Stomach (tissue), 9 donors: ENCODE results near the gene ARHGAP24. TPM values are rescaled to one million over a fixed set of nuclear protein-coding genes. Genes with fewer than 3 reads are reported as not detected.

ENCODE experiments used
- DNase-seq, 2 donors: peaks; one replicate each; pipeline versions ENCODE4 v3.0.0 to v3.0.0-alpha.2; 2013 to 2019
- H3K27ac ChIP-seq, 5 donors: fragments of 200-600 bp in 4 of 5; sonication (generic) in 4 of 5; one replicate each; pipeline ENCODE4 v1.5.1; 2013 to 2019; ENCODE audit warnings: mild to moderate bottlenecking in 1 of 5, moderate library complexity in 1 of 5
- H3K27me3 ChIP-seq, 3 donors: fragments of 200-600 bp; sonication (generic); one replicate each; pipeline ENCODE4 v1.5.1; 2017 to 2019; ENCODE audit warnings: mixed run types in 1 of 3
- H3K36me3 ChIP-seq, 4 donors: fragments of 200-600 bp; sonication (generic); 1 replicate in 3 of 4; 2 replicates in 1 of 4; pipeline ENCODE4 v1.5.1; 2016 to 2019
- H3K4me1 ChIP-seq, 4 donors: fragments of 200-600 bp; sonication (generic); one replicate each; pipeline ENCODE4 v1.5.1; 2016 to 2019
- H3K4me3 ChIP-seq, 4 donors: fragments of 200-600 bp; sonication (generic) in 3 of 4; one replicate each; pipeline ENCODE4 v1.5.1; 2016 to 2019; ENCODE audit warnings: mild to moderate bottlenecking in 1 of 4
- H3K9me3 ChIP-seq, 4 donors: fragments of 200-600 bp; sonication (generic); one replicate each; pipeline ENCODE4 v1.5.1; 2016 to 2019
- CTCF ChIP-seq, 7 experiments: fragments of 450-650 bp in 4 of 7; fragments of 200-600 bp in 3 of 7; sonication (generic) in 3 of 7; IDR thresholded peaks; one replicate each; pipeline ENCODE4 v1.5.1; 2016 to 2019; ENCODE audit warnings: antibody characterized with exemption in 7 of 7, control low read depth in 2 of 7, mild to moderate bottlenecking in 1 of 7
- EP300 ChIP-seq: sonication (generic); formaldehyde crosslinking; IDR thresholded peaks from one replicate; pipeline ENCODE4 v1.6.1; 2017; ENCODE audit warnings: antibody characterized with exemption
- POLR2A ChIP-seq, 4 donors: fragments of 450-650 bp; IDR thresholded peaks; one replicate each; pipeline ENCODE4 v1.6.1; 2016; ENCODE audit warnings: antibody characterized with exemption in 4 of 4, control low read depth in 2 of 4, mild to moderate bottlenecking in 1 of 4, moderate library complexity in 1 of 4
- POLR2AphosphoS5 ChIP-seq, 3 donors: sonication (generic); formaldehyde crosslinking; IDR thresholded peaks; one replicate each; pipeline ENCODE4 v1.6.1; 2016; ENCODE audit warnings: antibody characterized with exemption in 3 of 3
- WGBS, 5 donors: extraction: QIAGEN DNeasy Blood & Tissue Kit in 3 of 5; methylation state at CpG; one replicate each; pipeline versions ENCODE4 v1.1.5 to v1.1.7; 2013 to 2018; 5-methylcytosine and 5-hydroxymethylcytosine counted together
- intact Hi-C: fragments of 100-400 bp; cut with DNase I; formaldehyde crosslinking; loops from one replicate; pipeline ENCODE4 v1.15.1; 2023; ENCODE audit warnings: low total_unique reads
- polyA plus RNA-seq, 3 donors: library from polyadenylated mRNA; stranded (reverse); fragments of 200-250 nt; gene quantifications; one replicate each; pipeline ENCODE4 v1.2.3, GENCODE V29; 2013
- total RNA-seq, 5 donors: library from RNA; depleted of rRNA; stranded (reverse); fragments of >200 nt; gene quantifications; one replicate each; pipeline versions ENCODE4 v1.1.0 to v1.2.3, GENCODE V29; 2014 to 2016
- donor health status: healthy with polysubstance abuse.
- donor health status: Bipolar disorder and iron deficiency.
- donor health status: healthy.

Gene ARHGAP24
- total and polyA plus RNA-seq, 8 donors = 6.4 to 152 (median 33.5) TPM

- Histone ChIP-seq H3K4me1 (peaks cover 0 to 14% (median 2%) of the 10 kb centered on the region in 4 donors), H3K27ac (no peak overlapping the region), H3K4me3 (no peak overlapping the region), H3K36me3 (no peaks in the 10 kb centered on the region), H3K27me3 (no peaks in the 10 kb centered on the region), H3K9me3 (no peaks in the 10 kb centered on the region)
- TF ChIP-seq CTCF (IDR thresholded peaks at IDR 0.05) (peak in 1 of 7 experiments; percentile 18), POLR2AphosphoS5 (IDR thresholded peaks at IDR 0.05) (no peak), EP300 (no peak)
- intact Hi-C loops = no loop called here
- DNase-seq = peak in 1 of 2 donors; percentile 58
- 58 to 76% (median 68%) methylated on average over 3 of the region's 3 CpGs for WGBS, 5 donors
Observed at GRCh38 chr4:85756938-85757337, 282.0 kb downstream of the ARHGAP24 start.

- Histone ChIP-seq H3K4me1 (peaks cover 0 to 21% (median 7%) of the 10 kb centered on the region in 4 donors), H3K36me3 (no peaks in the 10 kb centered on the region), H3K9me3 (no peaks in the 10 kb centered on the region), H3K4me3 (no peak overlapping the region), H3K27me3 (no peaks in the 10 kb centered on the region), H3K27ac (no peak overlapping the region)
- intact Hi-C loops = no loop called here
- 92 to 98% (median 94%) methylated on average over 3 of the region's 3 CpGs for WGBS, 5 donors
- no peak for DNase-seq
- no peak for TF ChIP-seq EP300
- no peak for TF ChIP-seq POLR2A (IDR thresholded peaks at IDR 0.05)
- TF ChIP-seq CTCF (IDR thresholded peaks at IDR 0.05) = no peak
- TF ChIP-seq POLR2AphosphoS5 (IDR thresholded peaks at IDR 0.05) = no peak
Observed at GRCh38 chr4:85759388-85759787, 284.4 kb downstream of the ARHGAP24 start.

- Histone ChIP-seq H3K4me1 (peaks cover 0 to 21% (median 8%) of the 10 kb centered on the region in 4 donors), H3K27me3 (no peaks in the 10 kb centered on the region), H3K36me3 (no peaks in the 10 kb centered on the region), H3K4me3 (no peak overlapping the region), H3K27ac (no peak overlapping the region), H3K9me3 (no peaks in the 10 kb centered on the region)
- peak in 1 of 2 donors; percentile 26 for DNase-seq
- 56 to 82% (median 76%) methylated on average over 4 of the region's 4 CpGs for WGBS, 5 donors
- TF ChIP-seq POLR2A (IDR thresholded peaks at IDR 0.05) = no peak
- no peak for TF ChIP-seq POLR2AphosphoS5 (IDR thresholded peaks at IDR 0.05)
- TF ChIP-seq EP300 = no peak
- no peak for TF ChIP-seq CTCF (IDR thresholded peaks at IDR 0.05)
- intact Hi-C loops = no loop called here
Observed at GRCh38 chr4:85760511-85760910, 285.6 kb downstream of the ARHGAP24 start.

GRCh38 chr4:85761803-85762528 is 287.0 kb downstream of the ARHGAP24 start:
- Histone ChIP-seq H3K4me3 (no peak overlapping the region), H3K27me3 (no peaks in the 10 kb centered on the region), H3K4me1 (peaks cover 0 to 17% (median 8%) of the 10 kb centered on the region in 4 donors), H3K36me3 (no peaks in the 10 kb centered on the region), H3K27ac (peak overlapping the region in 4 of 5 donors; percentile 16 to 76 (median 42)), H3K9me3 (no peaks in the 10 kb centered on the region)
- intact Hi-C loops = no loop called here
- 23 to 38% (median 33%) methylated on average over 7 of the region's 7 CpGs for WGBS, 5 donors
- DNase-seq = peak; percentile 46 to 82
- TF ChIP-seq CTCF (IDR thresholded peaks at IDR 0.05) (no peak), POLR2AphosphoS5 (IDR thresholded peaks at IDR 0.05) (peak in 2 of 3 donors; percentile 29 to 38), EP300 (no peak), POLR2A (IDR thresholded peaks at IDR 0.05) (no peak)
